Stomach smooth muscle (tissue), 2 donors: Measurements from ENCODE around the gene CREBL2.
A peak's percentile ranks its signal among the peaks of the same experiment; 100 is the strongest.
"Not testable (repeated sequence)": the region's sequence is repeated elsewhere in the genome, so short reads cannot be mapped to it uniquely, and the experiment has no call there.

Source experiments
- H3K27ac ChIP-seq: one replicate; pipeline ENCODE4 v1.7.0; 2013; ENCODE audit warnings: mild to moderate bottlenecking, low read length, inconsistent platforms
- H3K27me3 ChIP-seq, 2 donors: one replicate each; pipeline ENCODE4 v1.7.0; 2013; ENCODE audit warnings: low read length in 2 of 2; ENCODE audit not compliant: insufficient read depth in 2 of 2, control insufficient read depth in 1 of 2
- H3K36me3 ChIP-seq, 2 donors: one replicate each; pipeline ENCODE4 v1.7.0; 2013; ENCODE audit warnings: low read length in 2 of 2; ENCODE audit not compliant: control insufficient read depth in 2 of 2, insufficient read depth in 2 of 2
- H3K4me1 ChIP-seq: one replicate; pipeline ENCODE4 v1.7.0; 2013; ENCODE audit warnings: low read length; ENCODE audit not compliant: control insufficient read depth, insufficient read depth
- H3K4me3 ChIP-seq, 2 donors: one replicate each; pipeline ENCODE4 v1.7.0; 2013; ENCODE audit warnings: low read length in 2 of 2
- H3K9ac ChIP-seq, 2 donors: one replicate each; pipeline ENCODE4 v1.7.0; 2013; ENCODE audit warnings: low read length in 2 of 2, mild to moderate bottlenecking in 1 of 2
- H3K9me3 ChIP-seq, 2 donors: one replicate each; pipeline ENCODE4 v1.7.0; 2013; ENCODE audit warnings: low read length in 2 of 2; ENCODE audit not compliant: control insufficient read depth in 2 of 2
- donor health status: healthy.
- donor health status: Pancreatic carcinoma.

Gene CREBL2

GRCh38 chr12:12639995-12640394, 28.3 kb downstream of the CREBL2 start:
- not testable (repeated sequence) for H3K27ac ChIP-seq, H3K4me1 ChIP-seq, H3K9me3 ChIP-seq, H3K9ac ChIP-seq, H3K27me3 ChIP-seq, H3K4me3 ChIP-seq
- H3K36me3 ChIP-seq: peaks cover 23 to 36% of the 10 kb centered on the region in 2 donors

DNA sequence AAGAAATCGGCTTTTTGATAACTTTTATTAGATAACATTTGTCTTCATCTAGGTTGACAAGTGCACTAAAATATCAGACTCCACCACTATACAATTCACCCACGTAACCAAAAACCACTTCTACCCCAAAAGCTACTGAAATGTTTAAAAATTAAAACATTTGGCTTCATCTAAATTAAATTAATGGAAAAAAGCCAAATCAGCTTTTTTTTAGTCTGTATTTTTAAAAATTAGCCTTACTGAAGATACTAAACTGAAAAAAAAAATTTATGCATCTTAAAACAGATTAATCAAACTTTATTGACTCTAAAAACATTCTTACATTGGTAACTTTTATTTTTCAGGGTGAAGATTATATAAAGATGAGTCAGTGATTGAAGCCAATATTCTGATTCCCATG, 30.0 kb downstream of the CREBL2 start:
- H3K4me1 ChIP-seq: no peaks in the 10 kb centered on the region
- H3K27ac ChIP-seq: no peak overlapping the region
- no peak overlapping the region for H3K9ac ChIP-seq
- H3K36me3 ChIP-seq: peaks cover 19 to 31% of the 10 kb centered on the region in 2 donors
- no peaks in the 10 kb centered on the region for H3K27me3 ChIP-seq
- H3K9me3 ChIP-seq: no peaks in the 10 kb centered on the region
- H3K4me3 ChIP-seq: no peak overlapping the region

- peaks cover 15 to 22% of the 10 kb centered on the region in 2 donors for H3K36me3 ChIP-seq
- no peaks in the 10 kb centered on the region for H3K4me1 ChIP-seq
Measured at GRCh38 chr12:12642916-12643315, 31.2 kb downstream of the CREBL2 start.

DNA sequence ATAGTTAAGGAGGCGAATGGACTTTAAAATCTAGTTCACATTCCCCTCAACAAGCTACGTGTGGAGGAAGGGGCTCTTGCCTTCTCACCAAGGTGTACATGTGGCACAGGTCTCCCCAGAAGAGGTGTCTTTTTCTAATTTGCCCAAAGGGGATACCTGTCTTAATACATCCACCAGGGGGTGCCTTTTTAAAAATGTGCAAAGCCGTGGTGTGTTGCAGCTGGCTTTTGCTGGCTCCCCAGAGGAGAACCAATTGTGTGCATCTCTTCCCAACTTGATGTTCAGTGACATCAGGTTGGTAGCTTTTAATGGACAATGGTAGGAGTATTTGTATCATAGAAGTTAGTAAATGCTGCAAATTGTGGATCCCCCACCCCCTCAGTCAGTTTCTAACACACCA, 33.8 kb downstream of the CREBL2 start:
- Histone ChIP-seq H3K9ac (no peak overlapping the region), H3K4me3 (no peak overlapping the region), H3K27me3 (no peaks in the 10 kb centered on the region), H3K4me1 (no peaks in the 10 kb centered on the region), H3K9me3 (peaks cover 10 to 14% of the 10 kb centered on the region in 2 donors), H3K27ac (no peak overlapping the region), H3K36me3 (peaks cover 13 to 15% of the 10 kb centered on the region in 2 donors)

More at GRCh38 chr12:12642916-12643315, 31.2 kb downstream of the CREBL2 start:
- Histone ChIP-seq H3K9ac (no peak overlapping the region), H3K27me3 (no peaks in the 10 kb centered on the region), H3K4me3 (no peak overlapping the region), H3K27ac (no peak overlapping the region), H3K9me3 (no peaks in the 10 kb centered on the region)

- not testable (repeated sequence) for H3K27ac ChIP-seq, H3K27me3 ChIP-seq, H3K4me1 ChIP-seq, H3K4me3 ChIP-seq, H3K9ac ChIP-seq
- Histone ChIP-seq H3K9me3 (peaks cover 10 to 14% of the 10 kb centered on the region in 2 donors), H3K36me3 (peaks cover 13 to 15% of the 10 kb centered on the region in 2 donors)
Measured at GRCh38 chr12:12645968-12646367, 34.3 kb downstream of the CREBL2 start.

GRCh38 chr12:12646483-12647072, 34.9 kb downstream of the CREBL2 start:
- peaks cover 13 to 14% of the 10 kb centered on the region in 2 donors for H3K36me3 ChIP-seq
- peaks cover 10 to 14% of the 10 kb centered on the region in 2 donors for H3K9me3 ChIP-seq
- H3K27me3 ChIP-seq: no peaks in the 10 kb centered on the region
- no peaks in the 10 kb centered on the region for H3K4me1 ChIP-seq
- H3K9ac ChIP-seq: no peak overlapping the region
- no peak overlapping the region for H3K4me3 ChIP-seq
- no peak overlapping the region for H3K27ac ChIP-seq

DNA sequence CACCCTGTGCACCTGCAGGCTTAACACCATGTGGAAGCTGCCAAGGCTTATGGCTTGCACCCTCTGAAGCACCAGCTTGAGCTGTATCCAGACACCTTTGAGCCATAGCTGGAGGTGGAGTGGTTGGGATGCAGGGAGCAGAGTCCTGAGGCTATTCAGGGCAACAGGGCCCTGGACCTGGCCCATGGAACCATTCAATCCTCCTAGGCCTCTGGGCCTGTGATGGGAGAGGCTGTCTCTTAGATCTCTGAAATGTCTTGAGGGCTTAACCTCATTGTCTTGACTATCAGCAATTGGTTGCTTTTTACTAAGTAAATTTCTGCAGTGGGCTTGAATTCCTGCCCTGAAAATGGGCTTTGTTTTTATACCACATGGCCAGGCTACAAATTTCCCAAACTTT, 36.6 kb downstream of the CREBL2 start:
- Histone ChIP-seq H3K27ac (no peak overlapping the region), H3K4me1 (no peaks in the 10 kb centered on the region), H3K4me3 (no peak overlapping the region), H3K9ac (no peak overlapping the region), H3K27me3 (no peaks in the 10 kb centered on the region), H3K9me3 (peaks cover 10 to 14% of the 10 kb centered on the region in 2 donors), H3K36me3 (peaks cover 3 to 5% of the 10 kb centered on the region in 2 donors)

DNA sequence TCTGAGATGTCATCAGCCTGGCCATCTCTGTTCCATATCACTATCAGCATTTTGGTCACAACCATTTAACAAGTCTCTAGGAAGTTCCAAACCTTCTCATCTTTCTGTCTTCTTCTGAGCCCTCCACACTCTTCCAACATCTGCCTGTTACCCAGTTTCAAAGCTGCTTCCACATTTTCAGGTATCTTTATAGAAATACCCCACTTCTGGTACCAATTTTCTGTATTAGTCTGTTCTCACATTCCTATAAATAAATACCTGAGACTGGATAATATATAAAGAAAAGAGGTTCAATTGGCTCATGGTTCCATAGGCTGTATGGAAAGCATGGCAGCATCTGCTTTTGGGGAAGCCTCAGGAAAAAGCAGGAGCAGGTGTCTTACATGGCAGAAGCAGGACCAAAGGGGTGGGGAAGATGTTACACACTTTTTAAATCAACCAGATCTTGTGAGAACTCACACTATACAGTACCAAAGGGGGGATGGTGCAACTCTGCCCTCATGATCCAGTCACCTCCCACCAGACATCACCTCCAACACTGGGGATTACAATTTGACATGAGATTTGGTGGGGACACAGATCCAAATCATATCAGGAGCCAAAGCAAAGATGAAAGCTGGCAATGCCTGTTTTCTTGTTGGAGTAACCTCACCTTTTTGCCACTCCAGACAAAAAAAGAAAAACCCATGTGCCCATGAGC, 37.4 kb downstream of the CREBL2 start:
- no peak overlapping the region for H3K27ac ChIP-seq
- H3K9me3 ChIP-seq: peaks cover 10 to 14% of the 10 kb centered on the region in 2 donors
- peak overlapping the region in 1 of 2 donors; percentile 15 for H3K4me3 ChIP-seq
- no peaks in the 10 kb centered on the region for H3K27me3 ChIP-seq
- H3K36me3 ChIP-seq: peaks cover 2% of the 10 kb centered on the region in 2 donors
- H3K4me1 ChIP-seq: no peaks in the 10 kb centered on the region
- H3K9ac ChIP-seq: no peak overlapping the region

DNA sequence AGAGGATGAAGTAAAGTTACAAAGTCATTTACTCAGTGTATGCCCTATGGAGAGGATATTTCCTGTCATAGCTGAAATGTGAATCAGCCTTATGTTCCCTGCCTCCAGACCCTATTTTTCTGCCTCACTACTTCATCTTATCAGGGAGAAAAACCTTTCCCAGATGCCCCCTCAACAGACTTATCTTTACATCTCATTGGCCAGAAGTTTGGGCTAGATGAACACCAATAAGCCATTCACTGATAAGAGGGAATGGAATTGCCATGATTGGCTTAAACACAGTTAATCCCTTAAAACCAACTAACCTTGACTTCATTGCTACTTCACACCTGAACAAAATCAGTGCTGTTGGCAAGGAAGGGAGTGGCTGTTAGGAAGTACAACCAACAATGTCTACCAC, 40.1 kb downstream of the CREBL2 start:
- peaks cover 0 to 2% of the 10 kb centered on the region in 2 donors for H3K27me3 ChIP-seq
- H3K36me3 ChIP-seq: no peaks in the 10 kb centered on the region
- no peak overlapping the region for H3K27ac ChIP-seq
- H3K9ac ChIP-seq: no peak overlapping the region
- H3K4me3 ChIP-seq: no peak overlapping the region
- peaks cover 10 to 14% of the 10 kb centered on the region in 2 donors for H3K9me3 ChIP-seq
- no peaks in the 10 kb centered on the region for H3K4me1 ChIP-seq

- H3K9me3 ChIP-seq: peaks cover 10 to 14% of the 10 kb centered on the region in 2 donors
- not testable (repeated sequence) for H3K27ac ChIP-seq, H3K27me3 ChIP-seq, H3K4me3 ChIP-seq, H3K36me3 ChIP-seq, H3K9ac ChIP-seq, H3K4me1 ChIP-seq
Measured at GRCh38 chr12:12652704-12653103, 41.0 kb downstream of the CREBL2 start.

GRCh38 chr12:12653922-12654321, 42.2 kb downstream of the CREBL2 start:
- H3K27me3 ChIP-seq: peaks cover 0 to 2% of the 10 kb centered on the region in 2 donors
- H3K4me3 ChIP-seq: no peak overlapping the region
- H3K9ac ChIP-seq: no peak overlapping the region
- no peaks in the 10 kb centered on the region for H3K4me1 ChIP-seq
- no peaks in the 10 kb centered on the region for H3K36me3 ChIP-seq
- H3K27ac ChIP-seq: no peak overlapping the region
- peaks cover 6% of the 10 kb centered on the region in 2 donors for H3K9me3 ChIP-seq
